HCT116 (cell line): ENCODE results near the gene NAA50. TPM values are rescaled to one million over a fixed set of nuclear protein-coding genes. Genes with fewer than 3 reads are reported as not detected.

Source experiments
- ATAC-seq: fragments of 200-7000 bp; cut with Tn5 transposase; 2 replicates; pipeline ENCODE4 v1.9.1; 2020; ENCODE audit warnings: mild to moderate bottlenecking, moderate library complexity
- BruUV-seq: library from RNA; stranded (reverse); fragments of 400-500 nt; replicated peaks from 2 replicates; lab custom pipeline; 2021; lab: Mats Ljungman, UMichigan
- CTCF ChIA-PET: fragments of 300-600 bp; sonication (Branson Sonifier 250); formaldehyde crosslinking; loops from one replicate; lab custom pipeline; 2021; ENCODE audit warnings: antibody characterized with exemption; lab: Charles Lee
- POLR2A ChIA-PET: fragments of 300-600, 350-600 bp; sonication (Branson Sonifier 250); formaldehyde crosslinking; loops from one replicate; lab custom pipeline; 2021; ENCODE audit warnings: antibody characterized with exemption; lab: Charles Lee
- RAD21 ChIA-PET, 2 experiments: fragments of 300-600 bp; sonication (Branson Sonifier 250); formaldehyde crosslinking; loops; one replicate each; lab custom pipeline; 2023; ENCODE audit warnings: low total read pairs in 2 of 2; ENCODE audit not compliant: uncharacterized antibody in 2 of 2, unreplicated experiment in 2 of 2, low non-redundant PET in 1 of 2; lab: Charles Lee
- DNase-seq: peaks from one replicate; pipeline ENCODE4 v3.0.0-alpha.2; 2010; ENCODE audit warnings: low read depth, low spot score
- H2AFZ ChIP-seq: fragments of 200-600 bp; shearing (Covaris generic), sonication (generic); 2 replicates; pipeline ENCODE4 v1.6.1; 2017; ENCODE audit warnings: low read depth, mixed run types, mixed read lengths, antibody characterized with exemption, low read length; ENCODE audit not compliant: poor library complexity, severe bottlenecking
- H3K27ac ChIP-seq: 2 replicates; pipeline ENCODE4 v1.5.1; 2012; ENCODE audit warnings: low read depth, low read length
- H3K27me3 ChIP-seq: fragments of 200-600 bp; sonication (generic); 2 replicates; pipeline ENCODE4 v1.6.1; 2016; ENCODE audit warnings: mixed run types, low read length, mixed read lengths; ENCODE audit not compliant: insufficient read depth
- H3K36me3 ChIP-seq, 2 experiments: fragments of 200-500 bp in 1 of 2; fragments of 200-600 bp in 1 of 2; sonication (Bioruptor generic) in 1 of 2; sonication (generic) in 1 of 2; 2 replicates each; pipeline versions ENCODE4 v1.5.1 to v1.6.1; 2014 to 2016; ENCODE audit warnings: low read length in 2 of 2, inconsistent platforms in 1 of 2, mixed read lengths in 1 of 2, mixed run types in 1 of 2; ENCODE audit not compliant: insufficient read depth in 2 of 2, control insufficient read depth in 1 of 2
- H3K4me1 ChIP-seq, 2 experiments: fragments of 200-600 bp in 1 of 2; sonication (generic) in 1 of 2; 2 replicates each; pipeline versions ENCODE4 v1.5.1 to v1.6.1; 2012 to 2017; ENCODE audit warnings: low read length in 2 of 2, inconsistent platforms in 1 of 2, mild to moderate bottlenecking in 1 of 2, mixed read lengths in 1 of 2, mixed run types in 1 of 2, moderate library complexity in 1 of 2; ENCODE audit not compliant: insufficient read depth in 2 of 2, control insufficient read depth in 1 of 2
- H3K4me2 ChIP-seq: fragments of 200-600 bp; sonication (generic); 2 replicates; pipeline ENCODE4 v1.6.1; 2017; ENCODE audit warnings: mixed run types, low read length, mixed read lengths
- H3K4me3 ChIP-seq, 2 experiments: fragments of 200-600 bp in 1 of 2; sonication (generic) in 1 of 2; replicated peaks in 1 of 2; 2 replicates each; pipeline ENCODE4 v1.5.1; 2011 to 2016; ENCODE audit warnings: low read length in 2 of 2, control low read depth in 1 of 2, low read depth in 1 of 2, mild to moderate bottlenecking in 1 of 2, mixed read lengths in 1 of 2, mixed run types in 1 of 2
- H3K79me2 ChIP-seq: fragments of 200-600 bp; sonication (generic); 2 replicates; pipeline ENCODE4 v1.6.1; 2017; ENCODE audit warnings: mild to moderate bottlenecking, mixed run types, low read length, moderate library complexity, mixed read lengths; ENCODE audit not compliant: insufficient read depth
- H3K9ac ChIP-seq: fragments of 200-600 bp; sonication (generic); 2 replicates; pipeline ENCODE4 v1.6.1; 2016; ENCODE audit warnings: low read length, mixed read lengths
- H3K9me2 ChIP-seq: fragments of 200-600 bp; sonication (generic), shearing (Covaris generic); 2 replicates; pipeline ENCODE4 v1.6.1; 2017; ENCODE audit warnings: mixed run types, mild to moderate bottlenecking, moderate library complexity; ENCODE audit not compliant: insufficient read depth
- H3K9me3 ChIP-seq, 2 experiments: fragments of 200-500 bp in 1 of 2; fragments of 200-600 bp in 1 of 2; sonication (Bioruptor generic) in 1 of 2; sonication (generic) in 1 of 2; 2 replicates each; pipeline ENCODE4 v1.6.1; 2014 to 2017; ENCODE audit warnings: low read length in 2 of 2, mixed read lengths in 2 of 2, inconsistent platforms in 1 of 2, low read depth in 1 of 2, mild to moderate bottlenecking in 1 of 2, mixed run types in 1 of 2, moderate library complexity in 1 of 2; ENCODE audit not compliant: control insufficient read depth in 1 of 2, insufficient read depth in 1 of 2
- H4K20me1 ChIP-seq: fragments of 200-600 bp; sonication (generic), shearing (Covaris generic); 2 replicates; pipeline ENCODE4 v1.6.1; 2017; ENCODE audit warnings: mixed run types, mild to moderate bottlenecking, moderate library complexity; ENCODE audit not compliant: insufficient read depth
- ATF3 ChIP-seq: IDR thresholded peaks from 2 replicates; pipeline ENCODE4 v1.6.1; 2012
- CBX3 ChIP-seq: IDR thresholded peaks from 2 replicates; pipeline ENCODE4 v1.6.1; 2012; ENCODE audit warnings: low read depth
- CEBPB ChIP-seq: IDR thresholded peaks from 2 replicates; pipeline ENCODE4 v1.6.1; 2012; ENCODE audit warnings: low read depth
- EGR1 ChIP-seq: IDR thresholded peaks from 2 replicates; pipeline ENCODE4 v1.6.1; 2012; ENCODE audit warnings: low read depth
- EZH2phosphoT487 ChIP-seq: fragments of 200-600 bp; IDR thresholded peaks from 2 replicates; pipeline ENCODE4 v1.6.1; 2018; ENCODE audit warnings: antibody characterized with exemption, borderline replicate concordance
- FOSL1 ChIP-seq: IDR thresholded peaks from 2 replicates; pipeline ENCODE4 v1.6.1; 2012; ENCODE audit warnings: low read depth
- JUND ChIP-seq: IDR thresholded peaks from 2 replicates; pipeline ENCODE4 v1.6.1; 2012
- POLR2A ChIP-seq: IDR thresholded peaks from 2 replicates; pipeline ENCODE4 v1.7.0; 2011; ENCODE audit warnings: borderline replicate concordance; ENCODE audit not compliant: insufficient read depth, insufficient read length; ENCODE audit errors: extremely low read depth
- POLR2AphosphoS5 ChIP-seq: IDR thresholded peaks from 2 replicates; pipeline ENCODE4 v1.6.1; 2011; ENCODE audit warnings: mild to moderate bottlenecking, low read depth, low read length, moderate library complexity
- RAD21 ChIP-seq: IDR thresholded peaks from 2 replicates; pipeline ENCODE4 v1.6.1; 2012; ENCODE audit warnings: low read depth, mild to moderate bottlenecking
- REST ChIP-seq: IDR thresholded peaks from 2 replicates; pipeline ENCODE4 v1.6.1; 2012; ENCODE audit warnings: low read depth
- SRF ChIP-seq: IDR thresholded peaks from 2 replicates; pipeline ENCODE4 v1.6.1; 2012; ENCODE audit warnings: low read depth
- ZBTB33 ChIP-seq: IDR thresholded peaks from 2 replicates; pipeline ENCODE4 v1.6.1; 2011; ENCODE audit warnings: mild to moderate bottlenecking, low read length, moderate library complexity; ENCODE audit not compliant: insufficient replicate concordance; ENCODE audit errors: extremely low read depth
- ZFX ChIP-seq: fragments of 450-650 bp; IDR thresholded peaks from 2 replicates; pipeline ENCODE4 v1.6.1; 2017
- intact Hi-C: fragments of 100-400 bp; cut with micrococcal nuclease; formaldehyde crosslinking; loops from 2 replicates; pipeline ENCODE4 v1.10.0; 2022
- total RNA-seq: library from RNA; stranded (reverse); gene quantifications from one replicate; pipeline ENCODE4 v1.2.1, GENCODE V29; 2021; ENCODE audit not compliant: unreplicated experiment
- TF ChIP-seq, protein P1 (sequence below): IDR thresholded peaks from 2 replicates; pipeline ENCODE4 v1.6.1; 2012

The NAA50 gene
- total RNA-seq, 1 experiment from 2014 or later = 233 TPM

DNA sequence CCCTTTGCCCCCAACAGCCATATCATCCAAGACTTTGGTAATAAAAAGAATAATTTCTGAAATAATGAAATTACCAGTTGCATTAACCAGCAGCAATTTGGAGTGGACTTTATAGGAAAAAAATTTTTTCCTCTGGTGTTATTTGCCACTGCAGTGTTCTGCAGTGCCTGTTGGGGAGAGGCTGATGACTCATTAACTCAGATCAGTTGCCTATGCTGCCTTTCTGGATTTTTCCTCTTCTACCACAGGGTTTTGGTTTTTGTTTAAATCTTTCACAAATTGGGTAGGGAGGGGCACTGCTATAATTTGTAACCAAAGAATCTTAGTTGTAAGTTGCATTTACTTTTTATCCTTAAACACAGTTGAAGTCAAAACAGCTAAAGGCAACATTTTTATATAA is 23.5 kb upstream of the NAA50 start:
- DNase-seq = no peak
- intact Hi-C loops = no loop called here
- CTCF ChIA-PET = no interaction called here
- peak overlapping the region; percentile 22; the same call in 1 of the 2 replicates for H3K4me2 ChIP-seq
- H3K4me3 ChIP-seq = no peak overlapping the region
- no peak overlapping the region for H3K9ac ChIP-seq
- no peaks in the 10 kb centered on the region for H3K9me2 ChIP-seq
- no peaks in the 10 kb centered on the region for H3K27me3 ChIP-seq
- peaks cover 7 to 9% of the 10 kb centered on the region in 2 experiments for H3K4me1 ChIP-seq
- no peak for ATAC-seq
- RAD21 ChIA-PET = no interaction called here
- no peak overlapping the region for H2AFZ ChIP-seq
- no TSS peak for BruUV-seq
- H4K20me1 ChIP-seq = no peaks in the 10 kb centered on the region
- TF ChIP-seq REST = no peak
- TF ChIP-seq POLR2AphosphoS5 = no peak
- TF ChIP-seq RAD21 = no peak
- TF ChIP-seq ZFX = no peak
- no peak for TF ChIP-seq ZBTB33
- TF ChIP-seq, protein P1, sequence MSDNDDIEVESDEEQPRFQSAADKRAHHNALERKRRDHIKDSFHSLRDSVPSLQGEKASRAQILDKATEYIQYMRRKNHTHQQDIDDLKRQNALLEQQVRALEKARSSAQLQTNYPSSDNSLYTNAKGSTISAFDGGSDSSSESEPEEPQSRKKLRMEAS = no peak
- TF ChIP-seq POLR2A = no peak
- 0 out of 2 replicates have a peak, but pooled peaks have one; percentile 22 for TF ChIP-seq JUND
- TF ChIP-seq EZH2phosphoT487 = no peak
- peak; percentile 31 for TF ChIP-seq FOSL1
- TF ChIP-seq EGR1 = no peak
- TF ChIP-seq SRF = no peak
- TF ChIP-seq CBX3 = no peak
- no peak for TF ChIP-seq ATF3
- no peak for TF ChIP-seq CEBPB
- no peaks in the 10 kb centered on the region for H3K36me3 ChIP-seq
- no peak overlapping the region; the same call in 1 of the 2 replicates for H3K27ac ChIP-seq
- no peaks in the 10 kb centered on the region for H3K79me2 ChIP-seq
- POLR2A ChIA-PET = no interaction called here
- no peaks in the 10 kb centered on the region for H3K9me3 ChIP-seq
